Body of pancreas (tissue), 4 donors: ENCODE data around the gene FRMD4B.

Experiments used
- POLR2A ChIP-seq, 3 donors: fragments of 450-650 bp; IDR thresholded peaks; one replicate each; pipeline ENCODE4 v1.6.1; 2016; ENCODE audit warnings: antibody characterized with exemption in 3 of 3, mild to moderate bottlenecking in 2 of 3
- TF ChIP-seq, protein P1 (sequence below), 7 experiments: fragments of 450-650 bp in 4 of 7; fragments of 200-600 bp in 3 of 7; sonication (generic) in 3 of 7; IDR thresholded peaks; one replicate each; pipeline ENCODE4 v1.5.1; 2016 to 2019; ENCODE audit warnings: antibody characterized with exemption in 7 of 7

DNA sequence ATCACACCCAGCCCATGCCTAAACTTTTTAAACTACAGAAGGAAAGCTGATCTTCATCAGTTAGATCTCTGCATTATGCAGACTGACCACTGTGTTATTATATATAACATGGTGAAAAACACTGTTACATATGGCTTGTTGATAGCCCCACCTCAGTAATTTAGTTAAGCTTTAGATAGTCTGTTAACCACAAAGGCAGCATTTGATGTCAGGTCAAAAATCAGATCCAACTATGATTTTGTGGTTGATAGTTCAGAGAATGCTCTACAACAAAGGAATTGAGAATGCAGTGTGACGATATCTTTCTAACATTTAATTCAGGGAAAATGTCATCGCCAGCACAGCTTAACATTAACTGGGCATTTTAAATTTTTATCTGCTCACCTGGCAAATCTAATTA is 225.8 kb downstream of the FRMD4B start:
- TF ChIP-seq, protein P1, sequence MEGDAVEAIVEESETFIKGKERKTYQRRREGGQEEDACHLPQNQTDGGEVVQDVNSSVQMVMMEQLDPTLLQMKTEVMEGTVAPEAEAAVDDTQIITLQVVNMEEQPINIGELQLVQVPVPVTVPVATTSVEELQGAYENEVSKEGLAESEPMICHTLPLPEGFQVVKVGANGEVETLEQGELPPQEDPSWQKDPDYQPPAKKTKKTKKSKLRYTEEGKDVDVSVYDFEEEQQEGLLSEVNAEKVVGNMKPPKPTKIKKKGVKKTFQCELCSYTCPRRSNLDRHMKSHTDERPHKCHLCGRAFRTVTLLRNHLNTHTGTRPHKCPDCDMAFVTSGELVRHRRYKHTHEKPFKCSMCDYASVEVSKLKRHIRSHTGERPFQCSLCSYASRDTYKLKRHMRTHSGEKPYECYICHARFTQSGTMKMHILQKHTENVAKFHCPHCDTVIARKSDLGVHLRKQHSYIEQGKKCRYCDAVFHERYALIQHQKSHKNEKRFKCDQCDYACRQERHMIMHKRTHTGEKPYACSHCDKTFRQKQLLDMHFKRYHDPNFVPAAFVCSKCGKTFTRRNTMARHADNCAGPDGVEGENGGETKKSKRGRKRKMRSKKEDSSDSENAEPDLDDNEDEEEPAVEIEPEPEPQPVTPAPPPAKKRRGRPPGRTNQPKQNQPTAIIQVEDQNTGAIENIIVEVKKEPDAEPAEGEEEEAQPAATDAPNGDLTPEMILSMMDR (IDR thresholded peaks at IDR 0.05), result no peak
- no peak for TF ChIP-seq POLR2A (IDR thresholded peaks at IDR 0.05)
